ENCODE measurements around the gene GPC6.
"Not testable (repeated sequence)": the region's sequence is repeated elsewhere in the genome, so short reads cannot be mapped to it uniquely, and the experiment has no call there.

The GPC6 gene

DNA sequence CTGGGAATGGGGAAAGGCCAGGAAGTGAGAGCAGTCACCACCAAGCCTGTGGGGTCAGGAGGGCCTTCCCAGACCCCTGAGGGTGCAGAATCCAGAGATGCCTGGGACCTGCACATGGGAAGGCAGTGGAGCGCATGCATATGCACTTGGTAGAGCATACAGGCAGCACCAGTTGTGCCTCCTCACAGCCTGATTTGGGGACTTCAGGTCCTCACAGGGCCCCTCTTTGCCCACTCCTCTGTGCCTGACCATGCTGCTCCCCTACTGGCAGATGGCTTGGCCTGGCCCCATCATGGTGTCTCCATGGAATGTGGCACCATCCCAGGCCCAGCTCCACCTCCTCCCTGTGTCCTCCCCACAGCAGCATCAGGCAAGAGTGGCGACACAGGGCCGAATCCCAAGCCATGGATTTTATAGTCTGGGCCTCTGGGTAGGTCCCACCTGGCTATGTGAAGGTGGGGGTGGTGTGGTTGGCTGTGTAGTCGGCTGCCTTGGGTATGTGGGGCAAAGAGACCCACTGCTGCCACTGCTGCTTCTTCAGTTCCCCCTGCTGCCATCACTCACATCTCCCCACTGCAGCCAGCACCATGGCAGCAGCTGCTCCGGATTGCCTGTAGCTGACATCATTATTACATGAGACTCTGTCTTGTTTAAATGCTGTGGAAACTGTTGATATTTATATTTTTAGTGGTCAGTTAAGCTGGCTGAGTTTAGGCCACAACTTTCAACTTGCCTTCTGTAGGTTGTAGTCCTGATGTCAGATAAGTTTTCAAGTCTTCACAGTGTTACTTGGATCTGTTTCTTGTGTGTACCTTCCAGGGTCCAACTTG lies 247.0 kb downstream of the GPC6 start:
- no peak for DNase-seq
- Histone ChIP-seq H3K27me3 (replicated peaks) (no peaks in the 10 kb centered on the region), H3K27ac (no peak overlapping the region), H3K4me3 (ENCODE audit: low read depth, low read length) (no peak overlapping the region), H3K36me3 (replicated peaks) (no peaks in the 10 kb centered on the region)
- in situ Hi-C loops (cut with HindIII; ENCODE audit: low pct_ligation_motif_present, low sequenced_read_pairs) = no loop called here
- TF ChIP-seq, protein P1, sequence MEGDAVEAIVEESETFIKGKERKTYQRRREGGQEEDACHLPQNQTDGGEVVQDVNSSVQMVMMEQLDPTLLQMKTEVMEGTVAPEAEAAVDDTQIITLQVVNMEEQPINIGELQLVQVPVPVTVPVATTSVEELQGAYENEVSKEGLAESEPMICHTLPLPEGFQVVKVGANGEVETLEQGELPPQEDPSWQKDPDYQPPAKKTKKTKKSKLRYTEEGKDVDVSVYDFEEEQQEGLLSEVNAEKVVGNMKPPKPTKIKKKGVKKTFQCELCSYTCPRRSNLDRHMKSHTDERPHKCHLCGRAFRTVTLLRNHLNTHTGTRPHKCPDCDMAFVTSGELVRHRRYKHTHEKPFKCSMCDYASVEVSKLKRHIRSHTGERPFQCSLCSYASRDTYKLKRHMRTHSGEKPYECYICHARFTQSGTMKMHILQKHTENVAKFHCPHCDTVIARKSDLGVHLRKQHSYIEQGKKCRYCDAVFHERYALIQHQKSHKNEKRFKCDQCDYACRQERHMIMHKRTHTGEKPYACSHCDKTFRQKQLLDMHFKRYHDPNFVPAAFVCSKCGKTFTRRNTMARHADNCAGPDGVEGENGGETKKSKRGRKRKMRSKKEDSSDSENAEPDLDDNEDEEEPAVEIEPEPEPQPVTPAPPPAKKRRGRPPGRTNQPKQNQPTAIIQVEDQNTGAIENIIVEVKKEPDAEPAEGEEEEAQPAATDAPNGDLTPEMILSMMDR (IDR thresholded peaks at IDR 0.05; ENCODE audit: low read depth, low read length, missing control alignments) = no peak

DNA sequence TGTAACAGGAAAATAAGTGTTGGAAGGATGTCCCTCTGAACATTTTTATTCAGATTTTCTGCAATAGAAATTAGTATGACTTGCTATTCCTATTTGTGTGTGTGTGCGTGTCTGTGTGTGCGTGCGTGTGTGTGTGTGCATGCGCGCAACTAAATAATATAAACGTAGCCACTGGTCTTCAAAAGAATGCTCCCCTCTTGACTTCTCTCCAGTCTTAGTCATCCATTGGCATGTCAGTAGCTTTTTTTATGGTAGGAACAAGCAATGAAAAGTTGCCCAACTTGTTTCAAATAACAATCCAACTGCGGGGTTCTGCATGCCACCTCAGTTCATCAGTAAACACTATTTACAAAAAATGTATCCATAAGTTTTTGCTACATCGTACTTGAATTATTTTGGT lies 249.6 kb downstream of the GPC6 start:
- H3K4me3 ChIP-seq (ENCODE audit: low read depth, low read length) = no peak overlapping the region
- H3K36me3 ChIP-seq (replicated peaks) = no peaks in the 10 kb centered on the region
- H3K27me3 ChIP-seq (replicated peaks) = no peaks in the 10 kb centered on the region
- no peak overlapping the region for H3K27ac ChIP-seq
- in situ Hi-C loops (cut with HindIII; ENCODE audit: low pct_ligation_motif_present, low sequenced_read_pairs) = no loop called here
- DNase-seq = peak; percentile 90
- TF ChIP-seq, protein P1 (IDR thresholded peaks at IDR 0.05; ENCODE audit: low read depth, low read length, missing control alignments) = no peak

DNA sequence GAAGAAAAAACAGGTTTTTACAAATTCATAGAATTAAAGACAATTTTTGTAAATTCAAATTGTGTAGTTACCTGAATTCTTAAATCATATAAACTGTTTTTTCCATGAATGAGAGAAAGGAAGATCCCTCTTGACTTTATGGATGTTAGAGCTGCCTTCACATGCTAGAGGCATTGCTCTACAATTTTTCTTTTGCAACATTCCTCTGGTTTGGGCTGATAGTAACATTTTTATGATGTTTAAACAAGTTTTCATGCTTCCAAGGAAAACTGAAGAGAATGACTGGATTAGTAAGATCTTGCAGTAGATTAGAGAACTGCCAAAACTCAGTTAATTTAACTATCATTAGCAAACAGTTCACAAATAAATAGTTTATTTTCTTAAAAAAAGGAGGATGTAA lies 250.6 kb downstream of the GPC6 start:
- no peak overlapping the region for H3K27ac ChIP-seq
- DNase-seq = no peak
- TF ChIP-seq, protein P1 (IDR thresholded peaks at IDR 0.05; ENCODE audit: low read depth, low read length, missing control alignments) = no peak
- in situ Hi-C loops (cut with HindIII; ENCODE audit: low pct_ligation_motif_present, low sequenced_read_pairs) = no loop called here
- H3K27me3 ChIP-seq (replicated peaks) = no peaks in the 10 kb centered on the region
- no peaks in the 10 kb centered on the region for H3K36me3 ChIP-seq (replicated peaks)
- no peak overlapping the region for H3K4me3 ChIP-seq (ENCODE audit: low read depth, low read length)

DNA sequence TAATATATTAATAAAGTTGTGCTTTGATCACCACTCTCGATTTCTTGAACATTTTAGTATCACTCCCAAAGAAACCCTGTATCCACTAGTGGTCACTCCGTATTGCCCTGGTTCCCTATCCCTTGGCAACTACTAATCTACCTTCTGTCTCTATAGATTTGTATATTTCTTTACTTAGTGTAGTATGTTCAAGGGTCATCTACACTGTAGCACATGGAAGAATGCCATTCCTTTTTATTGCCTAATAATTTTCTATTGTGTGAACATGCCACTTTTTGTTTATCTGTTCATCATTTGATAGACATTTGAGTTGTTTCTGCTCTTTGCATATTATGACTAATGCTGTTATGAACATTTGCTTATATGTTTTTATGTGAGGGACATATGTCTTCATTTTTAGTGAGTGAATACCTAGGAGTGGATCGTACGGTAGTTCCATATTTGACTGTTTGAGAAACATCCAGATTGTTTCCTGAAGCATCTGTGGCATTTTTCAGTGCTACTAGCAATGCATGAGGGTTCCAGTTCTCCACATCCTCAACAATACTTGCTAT lies 254.0 kb downstream of the GPC6 start:
- DNase-seq = no peak
- Histone ChIP-seq H3K36me3 (replicated peaks) (no peaks in the 10 kb centered on the region), H3K27ac (no peak overlapping the region), H3K27me3 (replicated peaks) (no peaks in the 10 kb centered on the region), H3K4me3 (ENCODE audit: low read depth, low read length) (no peak overlapping the region)
- TF ChIP-seq, protein P1 (IDR thresholded peaks at IDR 0.05; ENCODE audit: low read depth, low read length, missing control alignments) = no peak
- in situ Hi-C loops (cut with HindIII; ENCODE audit: low pct_ligation_motif_present, low sequenced_read_pairs) = no loop called here

GRCh38 chr13:93496117-93496516 lies 269.5 kb downstream of the GPC6 start:
- DNase-seq; H3K27me3 ChIP-seq (replicated peaks); in situ Hi-C loops (cut with HindIII; ENCODE audit: low pct_ligation_motif_present, low sequenced_read_pairs); H3K27ac ChIP-seq; H3K4me3 ChIP-seq (ENCODE audit: low read depth, low read length); H3K36me3 ChIP-seq (replicated peaks): not testable (repeated sequence)

DNA sequence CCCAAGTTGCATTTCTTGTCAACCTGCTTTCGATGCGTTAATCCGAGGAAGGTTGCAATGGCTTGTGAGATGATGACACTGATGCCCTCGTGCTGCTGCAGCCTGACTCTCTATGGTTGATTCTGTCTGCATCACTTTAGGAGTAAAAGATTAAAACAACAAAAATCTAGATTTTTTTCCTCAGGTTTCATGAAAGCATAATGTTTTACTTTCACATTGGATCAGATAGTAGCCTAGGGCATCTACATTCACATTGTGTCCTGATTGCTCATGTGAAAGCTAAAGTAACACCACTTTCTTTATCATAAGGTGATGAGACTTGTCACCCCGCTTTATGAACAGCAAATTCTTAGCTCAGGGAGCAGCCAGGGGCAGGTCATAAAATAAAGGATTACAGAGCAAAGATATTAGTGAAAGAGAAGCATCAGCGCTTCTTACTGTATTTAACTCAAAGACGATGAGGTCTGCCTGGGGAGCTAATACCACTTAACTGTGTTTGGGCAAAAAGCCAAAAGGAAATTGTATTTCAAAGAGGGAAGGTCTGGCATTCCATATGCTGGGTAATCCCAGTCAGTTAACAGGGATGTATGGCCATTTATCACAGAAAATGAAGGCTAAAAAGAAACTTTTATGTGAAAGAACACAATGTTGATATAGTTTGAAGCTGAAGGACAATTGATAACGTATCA lies 270.5 kb downstream of the GPC6 start:
- TF ChIP-seq, protein P1 (IDR thresholded peaks at IDR 0.05; ENCODE audit: low read depth, low read length, missing control alignments) = no peak
- no peaks in the 10 kb centered on the region for H3K27me3 ChIP-seq (replicated peaks)
- in situ Hi-C loops (cut with HindIII; ENCODE audit: low pct_ligation_motif_present, low sequenced_read_pairs) = no loop called here
- H3K27ac ChIP-seq = no peak overlapping the region
- no peak overlapping the region for H3K4me3 ChIP-seq (ENCODE audit: low read depth, low read length)
- H3K36me3 ChIP-seq (replicated peaks) = no peaks in the 10 kb centered on the region
- DNase-seq = no peak

Measured in brain microvascular endothelial cell (primary cell).